Neuronal stem cell (in vitro differentiated cells): Measurements from ENCODE around the gene SCAP.
A peak's percentile ranks its signal among the peaks of the same experiment; 100 is the strongest.

Source experiments
- DNase-seq: peaks from one replicate; pipeline ENCODE4 v3.0.0-alpha.2; 2013; ENCODE audit warnings: low spot score
- H2AFZ ChIP-seq: one replicate; pipeline ENCODE4 v1.6.1; 2013; ENCODE audit warnings: mild to moderate bottlenecking, low read length, inconsistent platforms
- H2AK5ac ChIP-seq: 2 replicates; pipeline ENCODE4 v1.6.1; 2013; ENCODE audit warnings: low read depth, mild to moderate bottlenecking, inconsistent platforms, low read length, moderate library complexity, mixed read lengths
- H2BK120ac ChIP-seq: 2 replicates; pipeline ENCODE4 v1.6.1; 2013; ENCODE audit warnings: low read depth, mild to moderate bottlenecking, inconsistent platforms, low read length, moderate library complexity, mixed read lengths
- H2BK12ac ChIP-seq: one replicate; pipeline ENCODE4 v1.6.1; 2013; ENCODE audit warnings: low read length, inconsistent platforms
- H2BK15ac ChIP-seq: 2 replicates; pipeline ENCODE4 v1.6.1; 2013; ENCODE audit warnings: mild to moderate bottlenecking, low read length, inconsistent platforms, mixed read lengths
- H2BK5ac ChIP-seq: one replicate; pipeline ENCODE4 v1.6.1; 2013; ENCODE audit warnings: inconsistent platforms, mild to moderate bottlenecking, low read length, moderate library complexity
- H3K14ac ChIP-seq: one replicate; pipeline ENCODE4 v1.6.1; 2013; ENCODE audit warnings: low read length, inconsistent platforms
- H3K18ac ChIP-seq: 2 replicates; pipeline ENCODE4 v1.6.1; 2013; ENCODE audit warnings: low read length, inconsistent platforms
- H3K23ac ChIP-seq: 2 replicates; pipeline ENCODE4 v1.6.1; 2013; ENCODE audit warnings: low read depth, mild to moderate bottlenecking, mixed read lengths, low read length, inconsistent platforms; ENCODE audit not compliant: poor library complexity
- H3K27ac ChIP-seq: replicated peaks from 3 replicates; pipeline ENCODE4 v1.5.1; 2013; ENCODE audit warnings: low read length, inconsistent platforms
- H3K27me3 ChIP-seq, 3 experiments: 2 replicates each; pipeline ENCODE4 v1.6.1; 2013; ENCODE audit warnings: low read length in 3 of 3, mild to moderate bottlenecking in 2 of 3, inconsistent platforms in 1 of 3, low read depth in 1 of 3, mixed read lengths in 1 of 3, moderate library complexity in 1 of 3; ENCODE audit not compliant: control insufficient read depth in 3 of 3, insufficient read depth in 3 of 3
- H3K36me3 ChIP-seq, 2 donors: replicated peaks in 1 of 2; 2 replicates each; pipeline ENCODE4 v1.6.1; 2013; ENCODE audit warnings: low read length in 2 of 2; ENCODE audit not compliant: control insufficient read depth in 2 of 2, insufficient read depth in 2 of 2
- H3K4ac ChIP-seq: 2 replicates; pipeline ENCODE4 v1.6.1; 2013; ENCODE audit warnings: inconsistent platforms, mild to moderate bottlenecking, low read length, moderate library complexity
- H3K4me1 ChIP-seq, 2 donors: 1 replicate in 1 of 2; 2 replicates in 1 of 2; pipeline ENCODE4 v1.6.1; 2013; ENCODE audit warnings: low read length in 2 of 2, low read depth in 1 of 2; ENCODE audit not compliant: control insufficient read depth in 2 of 2, insufficient read depth in 1 of 2
- H3K4me2 ChIP-seq: one replicate; pipeline ENCODE4 v1.6.1; 2013; ENCODE audit warnings: mild to moderate bottlenecking, low read length, inconsistent platforms; ENCODE audit not compliant: insufficient read depth, poor library complexity, severe bottlenecking
- H3K4me3 ChIP-seq, 2 donors: 2 replicates each; pipeline ENCODE4 v1.5.1; 2013; ENCODE audit warnings: low read length in 2 of 2, mild to moderate bottlenecking in 2 of 2, inconsistent platforms in 1 of 2, moderate library complexity in 1 of 2
- H3K79me1 ChIP-seq: one replicate; pipeline ENCODE4 v1.6.1; 2013; ENCODE audit warnings: low read depth, mild to moderate bottlenecking, inconsistent platforms, low read length, moderate library complexity
- H3K9ac ChIP-seq: one replicate; pipeline ENCODE4 v1.6.1; 2013; ENCODE audit warnings: mild to moderate bottlenecking, low read depth, low read length, inconsistent platforms; ENCODE audit not compliant: poor library complexity
- H3K9me3 ChIP-seq, 2 donors: replicated peaks in 1 of 2; 2 replicates each; pipeline versions ENCODE3 to v1.6.1; 2013; ENCODE audit warnings: low read length in 2 of 2, mild to moderate bottlenecking in 2 of 2, inconsistent platforms in 1 of 2, low read depth in 1 of 2, mixed read lengths in 1 of 2, moderate library complexity in 1 of 2; ENCODE audit not compliant: control insufficient read depth in 2 of 2, insufficient read depth in 1 of 2
- H4K8ac ChIP-seq: one replicate; pipeline ENCODE4 v1.6.1; 2013; ENCODE audit warnings: low read depth, mild to moderate bottlenecking, inconsistent platforms, low read length, moderate library complexity
- H4K91ac ChIP-seq: one replicate; pipeline ENCODE4 v1.6.1; 2013; ENCODE audit warnings: low read length, low read depth, mild to moderate bottlenecking, inconsistent platforms; ENCODE audit not compliant: poor library complexity
- WGBS, 2 donors: extraction: QIAGEN DNeasy Blood & Tissue Kit; methylation state at CpG; one replicate each; pipeline ENCODE4 v1.1.7; 2013; ENCODE audit warnings: missing lambda C conversion rate in 2 of 2, mixed read lengths in 1 of 2; ENCODE audit not compliant: insufficient read length in 2 of 2, insufficient replicate concordance in 1 of 2; ENCODE audit errors: extremely low coverage in 2 of 2; 5-methylcytosine and 5-hydroxymethylcytosine counted together

Gene SCAP

GRCh38 chr3:47431225-47431624 is 44.5 kb downstream of the SCAP start:
- Histone ChIP-seq H3K9ac (no peak overlapping the region), H2BK15ac (no peak overlapping the region), H3K18ac (no peak overlapping the region), H3K4me2 (no peak overlapping the region), H2BK120ac (no peak overlapping the region), H4K8ac (no peak overlapping the region), H2BK5ac (no peak overlapping the region), H2AFZ (no peak overlapping the region), H2BK12ac (no peak overlapping the region), H3K9me3 (peaks cover 0 to 2% of the 10 kb centered on the region in 2 donors), H4K91ac (no peak overlapping the region), H3K36me3 (peaks cover 30 to 62% of the 10 kb centered on the region in 2 donors), H3K27me3 (no peaks in the 10 kb centered on the region), H3K4ac (no peak overlapping the region), H3K23ac (no peak overlapping the region), H3K4me1 (peaks cover 5 to 13% of the 10 kb centered on the region in 2 donors), H3K14ac (no peak overlapping the region), H3K4me3 (no peak overlapping the region), H3K27ac (no peak overlapping the region), H2AK5ac (no peak overlapping the region), H3K79me1 (no peaks in the 10 kb centered on the region)
- no CpG with 5 or more reads among the region's 3 CpGs for WGBS, 2 donors
- no peak for DNase-seq

- H2BK5ac ChIP-seq = no peak overlapping the region
- H2AK5ac ChIP-seq = no peak overlapping the region
- H3K23ac ChIP-seq = peak overlapping the region; percentile 73
- no peak overlapping the region for H2AFZ ChIP-seq
- no peaks in the 10 kb centered on the region for H3K79me1 ChIP-seq
- peak overlapping the region; percentile 46 for H3K9ac ChIP-seq
- no peak overlapping the region for H3K27ac ChIP-seq
- H3K27me3 ChIP-seq = no peaks in the 10 kb centered on the region
- H3K4me3 ChIP-seq = no peak overlapping the region
- H4K8ac ChIP-seq = no peak overlapping the region
- no peak overlapping the region for H3K14ac ChIP-seq
- H2BK12ac ChIP-seq = no peak overlapping the region
- H3K4me1 ChIP-seq = peaks cover 5 to 13% of the 10 kb centered on the region in 2 donors
- no peak overlapping the region for H2BK15ac ChIP-seq
- H4K91ac ChIP-seq = no peak overlapping the region
- no peak overlapping the region for H3K4ac ChIP-seq
- DNase-seq = no peak
- H3K18ac ChIP-seq = peak overlapping the region; percentile 61
- no CpG with 5 or more reads among the region's 7 CpGs for WGBS, 2 donors
- peaks cover 0 to 2% of the 10 kb centered on the region in 2 donors for H3K9me3 ChIP-seq
- peaks cover 33 to 68% of the 10 kb centered on the region in 2 donors for H3K36me3 ChIP-seq
- H3K4me2 ChIP-seq = no peak overlapping the region
- H2BK120ac ChIP-seq = no peak overlapping the region
These were observed 45.1 kb downstream of the SCAP start for GRCh38 chr3:47430606-47431005.

DNA sequence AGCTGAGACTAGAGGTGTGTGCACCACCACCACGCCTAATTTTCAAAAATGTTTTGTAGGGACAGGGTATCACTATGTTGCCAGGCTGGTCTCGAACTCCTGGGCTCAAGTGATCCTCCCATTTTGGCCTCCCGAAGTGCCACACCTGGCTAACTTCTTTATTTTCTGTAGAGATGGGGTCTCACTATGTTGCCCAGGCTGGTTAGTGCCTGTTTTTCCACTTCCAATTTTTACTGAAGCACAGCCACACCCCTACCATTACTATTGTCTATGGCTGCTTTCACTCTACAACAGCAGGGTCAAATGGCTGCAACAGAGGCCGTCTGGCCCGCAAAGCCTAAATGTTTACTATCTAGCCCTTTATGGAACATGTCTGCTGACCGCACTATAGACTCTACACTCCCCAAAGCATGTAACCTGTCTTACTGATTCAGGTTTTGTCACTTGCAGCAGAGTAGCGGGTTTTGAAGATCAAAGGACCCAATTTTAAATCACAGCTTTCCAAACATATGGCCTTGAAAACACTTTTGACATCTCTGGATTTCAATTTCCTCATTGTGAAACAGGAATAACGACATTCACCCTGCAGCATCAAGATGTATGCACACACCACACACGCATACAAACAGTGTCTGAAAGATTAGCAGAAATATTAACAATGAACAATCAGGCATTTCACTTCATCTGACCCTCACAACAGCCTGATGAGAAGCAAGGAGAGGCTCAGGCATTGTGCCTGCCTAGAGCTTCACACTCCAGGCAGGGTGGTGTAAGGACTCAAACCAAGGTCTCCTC is 46.1 kb downstream of the SCAP start:
- Histone ChIP-seq H3K4ac (no peak overlapping the region), H3K4me3 (no peak overlapping the region), H3K9ac (no peak overlapping the region), H4K91ac (no peak overlapping the region), H3K27me3 (no peaks in the 10 kb centered on the region), H3K23ac (no peak overlapping the region), H3K18ac (no peak overlapping the region), H3K14ac (no peak overlapping the region), H2BK120ac (no peak overlapping the region), H3K4me1 (peaks cover 5 to 13% of the 10 kb centered on the region in 2 donors), H2BK15ac (no peak overlapping the region), H2AFZ (no peak overlapping the region), H4K8ac (no peak overlapping the region), H2BK12ac (no peak overlapping the region), H3K79me1 (no peaks in the 10 kb centered on the region), H2BK5ac (no peak overlapping the region), H2AK5ac (no peak overlapping the region), H3K27ac (no peak overlapping the region), H3K36me3 (peaks cover 32 to 71% of the 10 kb centered on the region in 2 donors), H3K9me3 (peaks cover 0 to 2% of the 10 kb centered on the region in 2 donors), H3K4me2 (no peak overlapping the region)
- DNase-seq = no peak
- no CpG with 5 or more reads among the region's 9 CpGs for WGBS, 2 donors

- Histone ChIP-seq H3K4me2 (no peak overlapping the region), H3K9ac (no peak overlapping the region), H2BK120ac (no peak overlapping the region), H2BK12ac (no peak overlapping the region), H3K27me3 (no peaks in the 10 kb centered on the region), H3K18ac (no peak overlapping the region), H3K23ac (no peak overlapping the region), H3K9me3 (peaks cover 0 to 2% of the 10 kb centered on the region in 2 donors), H2AFZ (no peak overlapping the region), H4K91ac (no peak overlapping the region), H2BK5ac (no peak overlapping the region), H3K4me3 (no peak overlapping the region), H3K4me1 (peaks cover 5 to 13% of the 10 kb centered on the region in 2 donors), H3K79me1 (no peaks in the 10 kb centered on the region), H3K4ac (no peak overlapping the region), H3K36me3 (peaks cover 34 to 71% of the 10 kb centered on the region in 2 donors), H3K14ac (no peak overlapping the region), H2AK5ac (no peak overlapping the region), H4K8ac (no peak overlapping the region), H2BK15ac (no peak overlapping the region), H3K27ac (no peak overlapping the region)
- no peak for DNase-seq
- WGBS, 2 donors = no CpG with 5 or more reads among the region's 6 CpGs
These were observed 47.1 kb downstream of the SCAP start for GRCh38 chr3:47428662-47429061.
